NCI-H1092 treated with DMSO at 0.1 percent for 48 hours (cell line): ENCODE data around the gene ZNF804B.
"Not testable (repeated sequence)": the region's sequence is repeated elsewhere in the genome, so short reads cannot be mapped to it uniquely, and the experiment has no call there.

Experiments
- DNase-seq: peaks from one replicate; lab custom pipeline; 2025; lab: John Stamatoyannopoulos, UW

The ZNF804B gene

GRCh38 chr7:89085580-89085979 is 326.1 kb downstream of the ZNF804B start:
- DNase-seq, result no peak

- no peak for DNase-seq
Observed at GRCh38 chr7:89091550-89091949, 332.1 kb downstream of the ZNF804B start.

- no peak for DNase-seq
Observed at GRCh38 chr7:89094269-89094668, 334.8 kb downstream of the ZNF804B start.

GRCh38 chr7:89103564-89103963 is 344.1 kb downstream of the ZNF804B start:
- DNase-seq, result no peak

- no peak for DNase-seq
Observed at GRCh38 chr7:89104748-89105685, 345.5 kb downstream of the ZNF804B start.

- DNase-seq, result no peak
Observed at GRCh38 chr7:89123871-89124270, 364.4 kb downstream of the ZNF804B start.

- DNase-seq, result no peak
Observed at GRCh38 chr7:89129600-89130375, 370.3 kb downstream of the ZNF804B start.

GRCh38 chr7:89133357-89133756 is 373.9 kb downstream of the ZNF804B start:
- no peak for DNase-seq

GRCh38 chr7:89133819-89134218 is 374.3 kb downstream of the ZNF804B start:
- no peak for DNase-seq

GRCh38 chr7:89145801-89146200 is 386.3 kb downstream of the ZNF804B start:
- DNase-seq, result no peak

GRCh38 chr7:89160107-89160506 is 400.6 kb downstream of the ZNF804B start:
- no peak for DNase-seq

- DNase-seq, result no peak
Observed at GRCh38 chr7:89165421-89165820, 405.9 kb downstream of the ZNF804B start.

- no peak for DNase-seq
Observed at GRCh38 chr7:89170628-89171027, 411.1 kb downstream of the ZNF804B start.

GRCh38 chr7:89182116-89182515 is 422.6 kb downstream of the ZNF804B start:
- DNase-seq, result no peak

- DNase-seq, result no peak
Observed at GRCh38 chr7:89183712-89184111, 424.2 kb downstream of the ZNF804B start.

- DNase-seq, result no peak
Observed at GRCh38 chr7:89200758-89201157, 441.3 kb downstream of the ZNF804B start.

GRCh38 chr7:89223900-89224395 is 464.4 kb downstream of the ZNF804B start:
- no peak for DNase-seq

GRCh38 chr7:89228688-89229171 is 469.2 kb downstream of the ZNF804B start:
- not testable (repeated sequence) for DNase-seq

GRCh38 chr7:89238156-89238555 is 478.7 kb downstream of the ZNF804B start:
- DNase-seq, result no peak

- DNase-seq, result no peak
Observed at GRCh38 chr7:89246196-89246595, 486.7 kb downstream of the ZNF804B start.

GRCh38 chr7:89247207-89247606 is 487.7 kb downstream of the ZNF804B start:
- no peak for DNase-seq

- no peak for DNase-seq
Observed at GRCh38 chr7:89259085-89259484, 499.6 kb downstream of the ZNF804B start.

- DNase-seq, result no peak
Observed at GRCh38 chr7:89264126-89264525, 504.6 kb downstream of the ZNF804B start.
